KBM-7 (cell line): Measurements from ENCODE around the gene SNAI3.

ENCODE experiments used
- DNase-seq: peaks from one replicate; pipeline ENCODE4 v3.0.0-alpha.2; 2015
- in situ Hi-C: fragments of 300-500 bp; cut with MboI; formaldehyde crosslinking; loops from 2 replicates; pipeline ENCODE4 v1.14.3; 2020; ENCODE audit warnings: low sequenced_read_pairs, low pct_unique_long_range_greater_than_20kb, mixed read lengths

Gene SNAI3

DNA sequence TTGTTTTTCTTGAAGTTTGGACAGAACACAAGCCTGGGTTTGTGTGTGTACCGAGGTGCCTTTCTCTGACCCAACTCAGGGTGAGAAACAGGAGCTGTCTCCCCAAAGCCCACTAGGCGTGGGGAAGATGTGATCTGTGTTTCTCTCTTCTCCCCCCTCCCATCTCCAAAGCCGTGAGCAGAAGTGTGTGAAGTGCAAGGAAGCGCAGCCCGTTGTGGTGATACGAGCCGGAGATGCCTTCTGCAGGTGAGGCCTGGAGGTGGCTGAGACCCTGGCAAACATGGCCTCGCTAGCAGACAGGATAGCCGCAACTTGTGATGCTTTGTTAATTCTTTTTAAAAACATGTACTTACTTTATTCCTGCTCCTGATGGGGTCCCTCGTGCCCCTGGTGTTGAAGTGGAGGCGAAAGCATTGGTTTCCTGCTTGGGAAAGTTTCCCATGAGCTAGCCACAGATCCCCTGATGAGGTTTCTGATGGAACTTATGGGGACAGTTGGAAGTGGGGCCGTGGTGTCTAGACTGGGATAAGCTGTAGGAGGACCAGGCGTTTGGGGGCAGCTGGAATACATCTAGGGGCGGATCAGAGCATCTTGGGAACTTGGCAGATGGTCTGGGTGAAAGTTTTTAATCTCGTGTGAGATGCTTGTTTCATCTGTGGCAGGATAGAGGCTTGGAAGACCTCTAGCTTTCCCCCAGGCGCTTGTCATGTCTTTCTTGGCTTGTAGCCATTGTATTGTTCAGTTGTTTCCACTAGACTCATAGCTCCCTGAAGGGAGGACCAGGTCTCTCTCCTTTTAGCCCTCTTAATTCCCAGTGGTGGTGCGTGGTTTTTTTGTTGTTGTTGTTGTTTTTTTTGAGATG, 20.9 kb upstream of the SNAI3 start:
- DNase-seq = peak; percentile 30
- in situ Hi-C loops = no loop called here

DNA sequence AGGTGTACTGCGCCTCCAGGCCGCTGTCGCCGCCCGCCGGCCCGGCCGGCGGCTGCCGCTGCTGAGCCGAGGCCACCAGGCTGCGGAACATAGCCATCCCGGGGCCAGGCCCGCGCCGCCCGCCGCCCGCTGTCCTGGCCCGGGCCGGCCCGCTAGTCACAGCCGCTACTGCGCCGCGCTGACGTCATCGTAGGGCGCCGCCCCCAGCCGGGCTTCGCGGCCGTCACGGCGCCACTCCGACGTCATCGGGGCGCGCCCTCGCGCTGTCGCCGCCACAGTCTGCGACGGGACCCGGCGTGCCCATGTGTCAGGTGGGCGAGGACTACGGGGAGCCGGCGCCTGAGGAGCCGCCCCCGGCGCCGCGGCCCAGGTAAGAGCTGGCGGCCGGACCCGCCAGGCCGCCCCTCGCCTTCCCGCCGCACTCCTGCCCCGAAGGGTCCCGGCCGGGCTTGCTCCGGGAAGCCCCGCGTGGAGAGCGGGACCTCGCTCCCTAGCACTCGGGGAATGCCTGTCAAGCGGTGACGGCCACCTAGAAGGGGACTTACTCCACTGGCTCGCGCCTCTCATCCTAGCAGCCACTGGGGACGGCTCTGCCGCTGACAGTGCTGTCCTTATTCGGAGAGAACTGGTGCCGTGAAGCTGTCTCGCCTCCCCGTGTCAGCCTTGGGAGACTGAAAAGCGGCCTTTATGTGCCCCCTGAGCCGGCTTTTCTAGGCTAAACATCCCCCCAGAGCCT, 20.1 kb upstream of the SNAI3 start, which contains the start of the genes CTU2 and RNF166:
Gene CTU2 (plus strand): TSS at position 275 of the 736 bp plus-strand sequence. CDS start 28 bp downstream, at position 303.
Gene RNF166 (minus strand): TSS at position 180 of the 736 bp plus-strand sequence. CDS start 83 bp downstream, at position 97.
- peak; percentile 86 for DNase-seq
- in situ Hi-C loops = no loop called here

DNA sequence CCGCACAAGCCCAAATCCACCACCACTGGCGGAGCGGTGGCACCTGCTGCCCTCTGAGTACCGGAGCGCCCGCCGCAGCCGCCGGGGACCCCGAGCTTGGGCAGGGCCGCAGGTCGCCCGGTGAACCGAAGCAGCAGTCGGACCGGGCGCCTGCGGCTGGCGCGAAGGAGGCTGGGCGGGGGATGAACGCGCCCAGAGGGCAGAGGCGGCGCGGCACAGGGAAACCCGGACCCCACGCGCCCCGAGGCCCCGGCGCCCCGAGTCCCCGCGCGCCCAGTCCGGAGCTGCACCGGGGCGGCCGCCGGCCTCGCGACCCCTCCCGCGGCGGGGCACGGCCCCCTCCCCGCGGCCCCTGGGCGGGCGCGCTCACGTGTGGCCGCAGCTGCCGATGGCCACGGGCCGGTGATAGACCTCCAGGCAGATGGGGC, 19.5 kb upstream of the SNAI3 start:
- no peak for DNase-seq
- in situ Hi-C loops = no loop called here

DNA sequence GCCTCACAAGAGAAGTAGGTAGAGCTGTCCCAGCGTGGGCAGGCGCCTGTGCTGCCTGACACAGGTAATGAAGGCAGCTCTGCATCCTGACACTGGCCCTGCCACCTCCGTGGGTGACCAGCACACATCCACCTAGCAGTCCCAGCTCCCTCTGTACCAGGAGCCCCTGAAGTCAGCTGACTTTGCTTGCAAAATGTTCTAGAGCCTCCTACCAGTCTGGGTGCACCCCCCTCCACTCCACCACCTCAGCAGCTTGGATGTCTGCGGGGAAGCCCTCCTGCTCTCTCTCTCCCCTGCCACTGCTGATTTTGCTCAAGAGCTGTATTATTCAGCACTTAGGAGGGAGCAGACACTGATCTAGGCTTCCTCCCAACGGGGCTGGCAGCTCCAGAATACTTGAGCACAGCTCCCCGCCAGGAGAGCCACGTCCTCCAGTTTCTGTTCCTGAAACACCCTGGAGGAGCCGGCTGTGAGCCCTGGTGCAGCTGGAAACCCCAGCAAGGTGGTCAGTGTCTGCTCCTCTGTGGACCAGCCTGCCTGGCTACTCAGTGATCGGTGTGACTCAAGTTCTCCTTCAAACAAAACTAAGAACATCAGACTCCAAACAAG, 18.9 kb upstream of the SNAI3 start:
- in situ Hi-C loops = no loop called here
- peak; percentile 27 for DNase-seq

DNA sequence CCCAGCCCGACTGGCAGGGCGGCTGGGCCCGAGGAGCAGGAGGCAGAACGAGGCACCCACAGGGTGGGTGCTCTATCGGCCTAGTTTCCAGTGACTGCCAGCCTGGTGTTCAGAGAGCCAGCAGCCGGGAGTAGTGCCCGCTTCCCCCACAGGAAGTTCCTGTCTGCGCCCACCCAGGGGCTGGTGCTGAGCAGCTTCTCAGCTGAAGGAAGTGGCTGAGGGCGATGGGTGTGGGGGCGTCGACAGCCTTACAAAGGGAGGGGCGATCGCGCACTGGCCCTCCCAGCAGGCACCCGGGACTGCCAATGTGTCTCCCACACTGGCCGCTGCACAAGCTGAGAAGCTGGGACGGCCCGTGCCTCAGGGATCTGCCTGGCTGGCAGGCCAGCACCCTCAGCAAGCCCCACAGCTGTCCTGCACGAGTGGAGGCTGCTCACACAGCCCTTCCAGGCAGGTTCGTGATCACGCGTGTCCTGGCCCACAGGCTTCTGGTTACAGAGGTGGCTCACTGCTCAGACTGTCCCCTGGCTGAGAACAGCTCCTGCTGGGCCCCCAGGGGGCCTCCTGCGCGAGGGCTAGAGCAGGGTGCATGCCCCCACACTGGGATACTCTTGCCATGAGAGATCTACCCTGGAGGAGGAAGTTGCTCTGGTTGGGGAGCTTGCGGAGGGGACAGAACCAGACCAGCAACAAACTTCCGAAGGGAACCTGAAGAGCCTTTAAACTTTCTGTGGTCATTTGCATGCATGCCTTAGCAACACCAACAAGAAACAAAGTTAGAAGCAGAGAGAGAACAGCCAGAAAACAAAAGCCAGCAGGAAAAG, 17.4 kb upstream of the SNAI3 start:
- in situ Hi-C loops = no loop called here
- peak; percentile 83 for DNase-seq

DNA sequence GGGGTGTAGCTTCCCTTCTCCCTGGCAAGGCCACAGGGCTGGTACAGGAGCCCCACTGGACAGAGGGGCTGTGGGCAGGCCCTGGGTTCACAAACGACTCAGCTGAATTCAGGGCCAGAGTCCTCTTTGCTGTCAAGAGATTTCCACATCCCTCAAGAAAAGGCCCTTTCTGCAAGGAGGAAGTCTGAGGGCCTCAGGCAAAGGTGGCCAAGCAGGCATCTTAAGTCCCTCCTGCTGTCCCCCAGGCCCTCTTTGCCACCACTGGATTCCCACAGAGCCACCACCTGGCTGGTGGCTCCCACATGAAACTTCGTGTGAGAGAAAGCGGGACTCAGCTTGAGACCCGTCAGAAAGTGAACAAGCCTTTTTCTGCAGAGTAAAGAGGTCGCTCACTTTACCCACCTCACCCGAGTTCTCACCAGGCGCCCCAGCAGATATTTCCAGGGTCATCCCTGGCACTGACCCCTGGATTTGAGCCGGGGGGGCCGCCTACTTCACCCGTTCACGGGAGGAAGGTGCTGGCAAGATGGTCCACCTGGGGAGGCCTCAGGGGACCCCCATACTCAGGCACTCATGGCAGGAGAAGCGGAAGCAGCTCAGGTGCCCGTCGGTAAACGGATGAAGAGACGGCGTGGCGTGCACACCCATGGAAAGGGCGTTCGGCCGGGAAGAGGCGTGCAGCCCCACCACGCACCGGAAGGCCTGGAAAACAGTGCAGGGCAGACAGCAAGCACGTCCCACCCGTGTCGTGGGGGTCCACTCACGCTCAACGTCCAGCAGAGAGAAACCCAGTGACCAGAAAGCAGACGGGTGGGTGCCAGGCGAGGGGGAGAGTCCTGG, 16.3 kb upstream of the SNAI3 start:
- in situ Hi-C loops = no loop called here
- peak; percentile 30 for DNase-seq

DNA sequence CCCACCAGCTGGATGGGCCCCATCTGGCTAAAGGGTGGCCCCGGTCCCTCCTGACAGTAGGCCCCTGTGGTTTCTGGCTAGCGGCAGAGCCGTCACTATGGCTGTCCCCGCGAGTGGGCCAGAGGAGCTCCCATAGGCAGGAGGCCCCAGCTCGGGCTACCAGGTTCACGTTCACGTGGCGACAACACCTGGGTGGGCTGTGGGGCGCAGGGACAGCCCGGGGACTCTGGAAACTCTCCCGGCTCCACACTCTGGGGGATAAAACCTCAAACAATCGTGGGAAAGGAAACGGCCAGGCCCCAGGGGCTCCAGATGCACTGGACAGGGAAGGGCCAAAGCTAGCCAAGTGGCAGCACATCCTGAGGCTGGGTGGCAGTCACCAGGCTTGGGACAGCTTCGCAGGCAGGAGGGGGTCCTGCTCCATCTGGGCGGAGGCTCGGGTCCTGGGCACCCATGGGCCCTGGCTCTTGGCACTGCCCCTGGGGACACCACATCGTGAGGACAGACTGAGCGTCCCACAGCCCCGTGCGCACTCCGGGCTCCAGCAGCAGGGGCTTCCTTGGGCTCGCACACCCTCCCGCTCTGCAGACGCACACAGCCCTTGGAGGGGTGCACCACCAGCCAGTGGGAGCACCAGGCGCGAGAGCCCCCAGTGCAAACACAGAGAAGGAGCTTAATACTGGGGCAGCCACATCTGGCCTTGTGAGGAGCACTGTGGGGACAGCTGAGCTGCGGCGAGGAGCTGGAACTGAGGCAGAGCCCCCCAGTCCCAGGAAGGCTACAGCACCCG, 15.5 kb upstream of the SNAI3 start:
- in situ Hi-C loops = no loop called here
- no peak for DNase-seq

DNA sequence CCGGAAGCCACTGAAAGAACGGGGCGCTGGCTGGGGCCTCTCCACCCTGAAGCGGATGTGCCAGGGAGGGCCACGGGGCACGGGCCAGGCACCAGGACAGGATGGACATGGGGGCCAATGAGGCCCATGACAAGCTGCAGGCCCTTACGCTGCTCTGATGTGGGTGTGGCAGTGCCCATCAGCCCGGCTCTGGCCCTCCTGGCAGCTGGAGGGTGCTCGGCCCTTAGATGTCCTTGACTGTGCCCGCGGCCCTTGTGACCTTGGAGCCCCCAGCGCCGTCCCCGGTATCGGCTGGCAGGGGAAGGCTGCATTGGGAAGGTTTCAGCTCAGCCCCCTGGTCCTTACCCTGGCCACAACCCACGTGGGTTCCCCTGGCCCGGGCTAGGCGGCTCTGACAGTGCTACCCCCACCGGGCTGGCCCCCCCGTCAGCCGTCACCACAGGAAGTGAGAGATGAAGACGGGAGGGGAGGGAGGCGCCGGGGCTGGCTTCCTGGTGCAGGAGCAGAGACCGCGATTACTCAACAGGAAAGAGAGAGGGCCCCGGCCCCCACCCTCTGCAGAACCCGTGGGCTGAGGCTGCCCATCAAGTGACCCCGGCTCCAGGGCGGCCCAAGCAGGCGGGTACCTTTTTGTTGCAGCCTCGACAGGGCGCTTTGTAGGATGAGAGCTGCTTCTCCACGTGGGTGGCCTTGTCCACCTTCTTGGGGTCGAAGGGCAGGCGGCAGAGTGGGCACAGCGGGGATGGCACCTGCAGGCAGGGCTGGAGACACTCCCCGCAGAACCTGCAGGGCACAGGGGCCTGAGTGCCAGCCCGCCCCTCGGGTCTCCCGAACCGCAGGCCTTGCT, 14.6 kb upstream of the SNAI3 start:
- in situ Hi-C loops = no loop called here
- peak; percentile 98 for DNase-seq

DNA sequence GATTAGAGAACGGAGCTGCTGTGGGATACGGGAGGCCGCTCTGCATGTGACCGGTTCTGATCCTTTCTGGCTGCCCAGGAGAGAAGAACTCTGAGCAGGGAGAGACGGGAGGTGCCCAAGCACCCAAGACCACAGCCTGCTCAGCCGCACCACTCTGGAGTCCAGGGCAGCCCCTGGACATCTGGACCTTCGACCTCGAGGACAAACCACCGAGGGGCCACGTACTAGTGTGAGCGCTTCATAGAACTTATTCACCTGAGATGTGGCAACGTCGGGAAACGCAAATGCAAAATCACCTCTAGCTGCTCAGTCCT, 14.0 kb upstream of the SNAI3 start:
- DNase-seq = no peak
- in situ Hi-C loops = no loop called here

DNA sequence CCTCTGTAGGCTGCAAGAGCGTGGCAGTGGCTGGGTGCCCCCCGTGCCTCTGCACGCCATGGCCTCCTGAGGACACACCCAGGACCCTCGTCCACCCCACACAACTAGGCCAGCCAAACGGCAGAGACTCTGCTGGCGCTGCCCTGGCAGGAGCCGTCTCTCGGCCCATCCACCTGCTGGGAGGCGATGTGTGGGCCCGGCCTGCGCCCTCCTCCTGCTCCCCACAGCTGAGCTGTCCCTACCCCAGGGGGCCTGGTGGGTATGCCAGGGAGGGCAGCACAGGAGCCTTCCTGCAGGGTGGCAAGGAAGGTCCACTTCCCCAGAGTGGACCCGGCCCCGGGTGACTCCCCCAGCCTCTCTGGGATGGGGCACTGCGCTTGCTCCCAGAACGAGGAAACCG, 12.9 kb upstream of the SNAI3 start:
- no peak for DNase-seq
- in situ Hi-C loops = no loop called here

DNA sequence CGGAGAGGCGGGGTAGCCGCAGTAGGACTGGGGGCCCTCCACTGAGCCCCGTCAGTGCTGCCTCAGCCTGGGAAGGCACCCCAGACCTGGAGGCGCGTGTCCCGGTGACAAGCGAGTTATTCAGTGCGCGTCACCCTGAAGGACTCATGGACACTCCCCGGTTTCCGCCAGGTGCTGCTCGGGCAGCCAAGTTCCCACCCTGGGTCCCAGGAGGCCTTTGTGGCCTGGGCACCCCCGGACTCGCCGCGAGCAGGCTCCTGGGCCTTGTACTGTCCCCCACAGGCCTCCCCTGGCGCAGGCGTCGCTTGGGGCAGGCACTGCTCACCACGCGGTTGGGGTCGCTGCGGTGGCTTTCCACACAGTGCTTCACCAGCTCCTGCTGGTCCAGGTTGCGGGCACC, 12.3 kb upstream of the SNAI3 start:
- in situ Hi-C loops = no loop called here

DNA sequence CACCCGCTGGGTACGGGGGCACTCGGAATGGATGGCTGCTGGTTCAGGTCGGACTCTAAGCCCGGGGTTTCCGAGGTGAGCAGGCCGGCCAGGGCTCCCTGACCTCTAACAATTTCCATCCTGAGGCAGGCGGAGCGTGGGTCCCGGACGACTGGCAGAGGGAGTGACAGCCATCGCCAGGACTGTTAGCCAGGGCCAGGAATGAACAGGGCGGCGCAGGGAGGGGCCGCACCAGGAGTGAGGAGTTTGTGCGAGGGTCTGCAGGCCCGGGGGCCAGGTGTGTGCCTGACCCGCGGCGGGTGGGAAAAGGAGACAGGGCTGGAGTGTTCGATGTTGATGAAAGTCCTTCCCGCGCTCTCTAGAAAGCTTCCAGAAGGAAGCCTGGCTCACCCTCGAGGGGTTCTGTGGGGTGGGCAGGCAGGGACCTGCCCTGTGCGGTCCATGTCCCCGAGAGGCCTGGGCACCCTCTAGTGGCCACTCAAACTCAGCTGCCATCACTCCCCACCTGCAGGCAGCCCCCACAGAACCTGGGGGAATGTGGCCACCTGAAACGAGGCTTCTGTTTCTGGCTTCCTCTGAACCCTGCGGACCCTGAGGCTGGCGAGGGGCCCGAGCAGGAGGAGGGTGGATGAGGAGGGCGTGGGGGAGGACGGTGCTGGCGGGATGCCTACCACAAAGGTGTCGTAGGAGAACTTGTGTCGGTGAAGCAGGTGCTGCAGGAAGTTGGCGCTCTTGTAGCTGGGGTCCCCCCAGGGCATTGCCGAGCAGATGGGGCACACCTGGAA, 11.7 kb upstream of the SNAI3 start:
- in situ Hi-C loops = no loop called here
- DNase-seq = no peak

More for the DNA sequence above, 12.3 kb upstream of the SNAI3 start:
- DNase-seq = no peak

DNA sequence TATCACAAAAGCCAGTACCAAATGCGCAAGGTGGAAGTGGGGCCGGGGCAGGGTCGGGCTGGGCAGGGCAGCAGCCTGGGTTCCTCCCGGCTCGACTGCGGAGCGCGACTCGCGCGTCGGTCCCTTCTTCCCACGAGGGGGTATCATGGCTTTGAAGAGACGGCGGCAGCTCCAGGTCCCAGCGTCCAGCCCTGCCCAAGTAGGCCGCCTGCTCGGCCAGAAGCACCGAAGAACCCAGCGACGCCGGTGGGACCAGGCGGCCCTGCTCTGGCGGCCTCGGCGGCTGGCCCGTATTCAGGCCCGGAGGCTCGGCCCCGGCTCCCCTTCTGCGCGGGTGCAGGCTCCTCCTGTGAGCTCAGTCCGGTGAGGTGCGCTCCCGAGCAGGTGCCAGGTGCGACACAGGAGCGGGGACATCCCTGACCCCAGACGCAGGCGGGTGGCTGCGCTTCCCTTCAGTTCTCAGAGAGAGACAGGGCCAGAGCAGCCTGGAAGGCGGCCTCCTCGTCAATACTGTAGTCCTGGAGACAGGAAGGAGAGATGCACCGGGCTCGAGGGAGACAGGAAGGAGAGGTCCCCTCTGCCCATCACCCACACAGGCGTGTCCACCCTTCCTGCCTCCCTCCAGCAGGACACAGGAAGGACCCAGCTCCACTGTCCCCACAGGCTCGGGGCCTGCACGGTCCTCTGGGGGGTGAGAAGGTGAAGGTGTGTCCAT, 11.0 kb upstream of the SNAI3 start:
- in situ Hi-C loops = no loop called here
- no peak for DNase-seq

DNA sequence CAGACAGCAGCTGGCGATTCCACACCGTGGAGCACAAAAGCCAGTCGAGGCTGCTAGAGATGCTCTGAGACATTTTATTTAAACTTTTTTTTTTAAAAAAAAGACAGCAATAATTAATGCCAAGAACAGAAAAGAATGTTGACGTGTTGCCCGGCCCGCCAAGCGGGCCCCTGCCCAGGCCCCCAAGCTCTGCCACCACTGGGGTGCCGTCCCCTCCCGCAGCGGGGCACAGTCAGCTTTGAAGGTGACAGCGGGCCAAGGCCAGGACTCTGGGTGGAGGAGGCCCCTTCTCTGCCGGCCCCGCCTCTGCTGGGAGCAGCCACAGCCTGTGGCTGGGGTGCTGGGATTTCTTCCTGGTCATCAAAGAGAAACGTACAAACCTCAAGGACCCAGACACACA, 10.1 kb upstream of the SNAI3 start:
- DNase-seq = no peak
- in situ Hi-C loops = no loop called here

DNA sequence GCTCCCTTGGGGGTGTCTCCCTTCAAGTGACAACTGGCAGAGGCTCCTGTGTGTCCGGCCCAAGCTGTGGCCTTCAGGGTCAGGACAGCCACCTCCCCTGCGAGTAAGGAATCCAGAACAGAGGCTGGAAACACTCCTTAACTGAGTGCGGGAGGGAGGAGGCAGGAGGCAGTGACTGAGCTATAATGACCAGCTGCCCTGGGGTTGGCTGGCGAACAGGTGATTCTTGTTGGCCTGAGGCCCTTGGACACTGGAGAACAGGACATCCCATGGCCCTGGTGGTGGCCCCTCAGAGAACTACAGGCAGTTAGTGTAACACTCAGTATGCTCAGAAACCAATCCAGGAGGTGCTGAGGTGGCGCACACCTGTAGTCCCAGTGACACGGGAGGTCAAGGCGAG, 9.4 kb upstream of the SNAI3 start:
- in situ Hi-C loops = no loop called here

DNA sequence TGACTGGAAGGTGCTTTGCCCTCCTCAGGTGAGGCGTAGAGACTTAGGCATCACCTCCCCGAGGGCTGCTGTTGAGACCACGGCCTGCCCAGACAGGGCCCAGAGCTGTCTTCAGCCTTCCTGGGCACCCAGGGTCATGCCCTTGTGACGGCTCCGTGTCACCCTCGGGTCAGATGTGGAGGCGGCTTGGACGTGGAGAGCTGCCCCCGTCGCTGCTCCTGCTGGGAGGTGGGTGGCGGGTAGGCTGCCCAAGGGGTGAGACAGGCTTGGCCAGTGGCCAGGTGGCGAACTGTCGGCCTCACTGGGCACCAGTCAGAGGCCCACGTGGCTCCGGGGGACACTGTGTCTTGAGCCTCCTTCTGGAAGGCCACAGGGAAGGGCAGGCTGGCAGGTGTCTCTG, 8.9 kb upstream of the SNAI3 start:
- in situ Hi-C loops = no loop called here
- no peak for DNase-seq

More for the DNA sequence above, 9.4 kb upstream of the SNAI3 start:
- no peak for DNase-seq
